ENCODE results near the gene VEGFA.

Gene VEGFA

DNA sequence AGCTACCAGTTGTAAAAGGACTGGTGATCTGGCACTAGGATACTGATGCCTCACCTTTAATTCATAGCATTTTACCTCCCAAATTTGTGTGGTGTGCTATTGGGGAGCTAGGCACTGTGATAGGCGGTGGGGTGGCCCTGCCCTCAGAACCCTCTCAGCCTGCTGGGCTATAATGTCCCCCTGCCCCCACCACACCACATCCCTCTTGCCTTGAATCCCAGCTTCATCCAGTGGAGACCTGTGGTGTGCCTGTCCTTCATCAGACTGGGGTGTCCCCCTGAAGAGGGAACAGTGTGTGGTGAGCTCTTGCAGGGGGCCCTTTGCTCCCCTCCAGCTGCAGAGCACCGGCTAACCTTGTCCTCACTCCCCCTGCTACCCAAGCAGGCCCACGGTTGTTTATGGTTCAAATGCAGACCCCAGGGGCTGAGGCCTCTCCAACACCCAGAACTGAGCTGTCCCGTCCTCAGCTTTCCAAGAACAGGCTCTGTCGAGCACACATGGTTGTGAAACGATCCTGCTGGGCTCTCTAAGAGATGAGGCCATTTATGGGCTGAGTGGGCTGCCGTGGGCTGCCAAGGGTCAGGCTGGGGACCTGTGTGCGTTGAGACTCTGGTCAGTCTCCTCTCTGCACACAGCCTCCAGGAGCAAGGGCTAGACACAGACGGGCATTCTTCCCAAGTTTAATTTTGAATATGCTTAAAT lies 26.9 kb upstream of the VEGFA start:
- no peak for TF ChIP-seq POLR2A (IDR thresholded peaks at IDR 0.05; ENCODE audit: low read depth, low read length)
- DNase-seq (ENCODE audit: insufficient read length, low spot score) (no peak), FAIRE-seq (no peak)

DNA sequence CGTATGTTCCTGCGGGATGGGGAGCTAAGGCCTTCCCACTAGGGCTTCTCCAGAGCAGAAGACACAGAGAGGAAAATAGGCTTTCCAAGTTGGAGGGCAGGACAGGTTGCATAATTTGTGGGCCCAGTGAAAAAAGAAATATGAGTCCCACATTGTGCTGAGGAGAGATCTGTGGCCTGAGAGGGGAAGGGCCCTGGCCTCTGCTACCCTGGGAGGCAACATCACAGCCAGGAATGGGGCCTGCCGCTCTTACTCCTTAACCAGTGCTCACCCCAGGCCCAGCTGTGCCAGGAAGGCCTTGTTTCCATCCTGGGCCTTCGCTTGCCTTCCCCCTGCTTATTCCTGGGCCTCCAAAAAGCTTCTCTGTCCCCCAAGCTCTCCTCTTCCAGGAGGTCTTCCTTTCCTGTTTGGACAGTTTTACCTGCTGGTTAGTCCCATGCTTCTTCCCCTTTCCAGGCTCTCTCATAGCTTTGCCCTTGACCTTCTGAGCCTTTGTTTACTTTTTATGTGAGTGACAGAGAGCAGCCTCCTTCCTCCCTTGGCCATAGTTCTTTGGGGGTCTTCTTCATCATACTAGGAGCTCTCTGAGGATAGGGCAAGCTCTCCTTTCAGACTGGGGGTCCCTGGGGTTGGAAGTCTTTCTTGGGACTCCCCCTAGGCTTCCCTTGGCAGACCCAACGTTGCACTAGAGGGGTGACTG lies 26.2 kb upstream of the VEGFA start:
- DNase-seq (ENCODE audit: insufficient read length, low spot score) = no peak
- no peak for FAIRE-seq
- no peak for TF ChIP-seq POLR2A (IDR thresholded peaks at IDR 0.05; ENCODE audit: low read depth, low read length)

DNA sequence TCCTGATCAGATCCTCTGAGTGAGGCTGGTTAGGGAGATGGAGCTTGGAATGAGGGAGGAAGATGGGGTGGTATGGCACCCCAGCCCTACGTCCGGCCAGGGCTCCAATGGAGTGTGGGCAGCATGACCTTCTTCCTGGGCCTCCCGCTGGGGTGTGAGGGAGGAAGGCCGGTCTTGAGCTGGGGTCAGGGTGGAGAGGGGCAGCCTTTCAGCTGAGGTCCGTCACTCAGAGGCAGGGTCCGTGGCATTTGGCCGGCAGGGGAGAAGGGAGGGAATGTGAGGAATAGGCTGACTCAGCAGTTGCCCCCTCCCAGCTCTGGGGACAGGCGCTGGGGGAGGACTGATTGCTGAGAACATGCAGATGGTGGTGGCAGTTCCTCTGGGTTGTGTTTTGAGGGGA lies 25.5 kb upstream of the VEGFA start:
- no peak for FAIRE-seq
- TF ChIP-seq POLR2A (IDR thresholded peaks at IDR 0.05; ENCODE audit: low read depth, low read length) = no peak

DNA sequence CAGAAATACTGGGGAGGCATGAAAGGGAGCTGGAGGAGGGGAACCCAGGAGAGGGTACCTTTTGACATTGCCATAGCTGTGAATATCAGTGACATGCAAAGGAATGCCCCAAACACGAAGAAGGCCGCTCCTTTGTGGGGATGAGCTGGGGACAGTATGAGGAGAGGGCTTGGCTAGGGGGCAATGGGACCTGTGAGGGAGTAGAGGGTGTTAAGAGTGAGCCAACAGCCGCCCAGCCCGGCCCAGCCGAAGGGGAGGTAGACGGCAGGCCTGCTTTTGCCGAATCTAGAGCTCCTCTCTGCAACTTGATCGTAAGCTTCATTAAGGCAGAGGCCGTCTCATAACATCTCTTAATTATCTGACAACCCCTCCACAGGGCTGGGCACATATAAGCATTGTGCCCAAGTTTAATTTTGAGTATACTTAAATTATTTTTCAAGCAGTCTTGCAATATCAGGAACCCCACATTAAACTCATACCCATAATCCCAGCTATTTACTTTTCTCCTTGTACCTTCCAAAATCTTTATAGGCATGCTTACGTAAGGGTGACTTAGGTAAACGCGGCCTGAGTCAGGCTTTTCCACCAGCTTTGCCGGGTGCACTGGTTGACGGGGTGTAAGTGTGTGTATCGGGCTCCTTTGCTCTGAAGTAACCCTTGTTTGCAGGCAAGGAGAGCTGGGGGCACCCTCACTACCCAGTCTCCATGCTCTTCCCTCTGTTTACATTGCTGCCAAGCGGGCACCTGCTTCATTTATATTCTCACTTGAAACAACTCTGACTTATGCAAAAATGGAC lies 24.9 kb upstream of the VEGFA start:
- no peak for TF ChIP-seq POLR2A (IDR thresholded peaks at IDR 0.05; ENCODE audit: low read depth, low read length)
- DNase-seq (ENCODE audit: insufficient read length, low spot score) = no peak
- FAIRE-seq = no peak

More for the DNA sequence above, 25.5 kb upstream of the VEGFA start:
- DNase-seq (ENCODE audit: insufficient read length, low spot score) = no peak

DNA sequence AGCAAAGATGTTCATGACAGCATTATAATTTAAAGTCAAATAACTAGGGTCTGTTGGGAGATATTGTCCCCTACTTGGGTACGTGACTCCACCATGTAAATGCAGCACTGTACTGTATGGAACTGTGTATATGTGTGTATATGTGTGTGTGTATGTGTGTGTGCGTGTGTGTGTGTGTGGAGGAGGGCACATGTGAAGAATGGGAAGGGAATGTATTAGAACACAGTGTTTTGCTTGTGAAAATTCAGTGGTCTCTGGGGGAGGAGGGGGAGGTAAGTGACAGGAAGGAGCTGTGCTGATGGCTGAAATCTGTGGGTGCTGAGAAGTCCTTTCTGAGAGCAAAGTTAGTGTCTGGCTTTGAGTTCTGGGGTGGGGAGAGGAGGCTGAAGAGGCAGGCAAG lies 23.9 kb upstream of the VEGFA start:
- no peak for FAIRE-seq

DNA sequence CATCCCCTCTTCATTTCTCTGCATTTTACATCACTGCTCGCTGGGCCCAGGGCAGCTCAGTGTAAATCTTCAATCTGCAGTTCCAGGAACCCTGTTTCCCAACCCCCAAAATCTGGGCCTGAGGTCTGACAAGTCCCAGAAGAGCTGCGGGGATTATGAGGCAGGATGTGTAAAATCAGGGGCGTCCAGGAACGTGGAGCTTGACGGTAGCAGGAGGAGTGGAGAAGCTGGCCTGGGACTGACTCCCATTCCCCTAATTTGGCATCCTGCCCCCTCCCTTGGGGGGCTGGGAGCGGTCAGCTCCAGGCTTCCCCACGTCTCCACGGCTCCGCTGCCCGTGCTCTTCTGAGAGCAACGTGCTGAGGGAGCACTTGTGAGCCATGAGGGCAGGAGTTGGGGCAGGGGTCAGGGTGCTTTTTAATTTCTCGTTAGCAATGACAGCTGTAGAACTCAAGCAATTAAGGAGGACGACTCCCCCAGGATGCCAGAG lies 23.4 kb upstream of the VEGFA start:
- TF ChIP-seq POLR2A (IDR thresholded peaks at IDR 0.05; ENCODE audit: low read depth, low read length) = no peak
- no peak for FAIRE-seq
- DNase-seq (ENCODE audit: insufficient read length, low spot score) = no peak

More for the DNA sequence above, 23.9 kb upstream of the VEGFA start:
- DNase-seq (ENCODE audit: insufficient read length, low spot score) = no peak
- no peak for TF ChIP-seq POLR2A (IDR thresholded peaks at IDR 0.05; ENCODE audit: low read depth, low read length)

DNA sequence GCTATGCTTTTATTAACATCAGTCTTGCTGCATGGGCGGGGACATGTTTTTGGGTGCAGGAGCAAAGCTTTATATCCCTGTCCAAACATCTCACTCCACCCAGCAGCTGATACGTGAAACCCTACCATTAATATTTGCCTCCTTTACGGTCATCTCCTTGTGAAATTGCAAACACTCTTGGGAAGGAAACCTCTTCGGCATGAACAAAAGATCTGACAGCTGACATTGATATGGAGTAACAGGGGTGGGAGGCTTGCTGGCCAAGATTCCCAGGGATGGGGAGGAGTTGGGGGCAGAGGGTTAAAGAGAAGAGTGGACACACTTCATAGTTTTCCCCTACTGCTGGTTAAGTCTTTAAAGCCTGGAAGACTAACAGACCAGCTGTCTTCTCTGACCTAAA lies 22.2 kb upstream of the VEGFA start:
- no peak for FAIRE-seq
- TF ChIP-seq POLR2A (IDR thresholded peaks at IDR 0.05; ENCODE audit: low read depth, low read length) = no peak
- DNase-seq (ENCODE audit: insufficient read length, low spot score) = no peak

DNA sequence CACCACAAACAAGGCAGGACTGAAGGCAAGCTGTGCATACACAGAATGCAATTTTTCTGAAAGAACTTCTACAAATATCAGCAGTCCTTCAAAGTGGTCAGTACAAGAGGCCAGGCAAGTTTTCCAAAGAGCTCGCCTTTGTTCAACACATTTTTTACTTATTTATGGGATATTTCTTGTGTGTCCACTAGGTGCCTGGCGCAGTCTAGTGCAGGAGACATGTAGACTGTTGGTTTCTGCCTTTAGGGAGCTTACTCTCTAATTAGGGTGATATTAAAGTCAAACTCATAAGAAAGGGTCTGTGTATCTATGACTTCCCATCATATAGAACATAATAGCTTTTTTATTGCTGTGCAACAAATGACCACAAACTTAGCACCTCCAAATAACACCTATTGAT lies 21.2 kb upstream of the VEGFA start:
- FAIRE-seq = no peak
- no peak for TF ChIP-seq POLR2A (IDR thresholded peaks at IDR 0.05; ENCODE audit: low read depth, low read length)

DNA sequence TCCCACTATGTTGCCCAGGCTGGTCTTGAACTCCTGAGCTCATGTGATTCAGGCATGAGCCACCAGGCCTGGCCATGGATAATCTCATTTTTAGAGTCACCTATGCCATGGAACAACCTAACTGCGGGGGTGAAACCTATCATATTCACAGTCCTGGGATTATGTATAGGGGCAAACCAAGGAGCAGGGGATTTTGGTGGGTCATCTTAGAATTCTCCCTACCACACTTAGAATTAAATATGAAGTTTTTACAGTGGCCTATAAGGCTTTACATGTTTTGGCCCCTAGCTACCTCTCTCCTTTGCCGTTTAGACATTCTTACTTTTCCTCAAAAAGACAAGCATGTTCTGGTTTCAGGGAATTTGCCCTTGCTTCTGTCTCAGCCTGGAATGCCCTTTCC lies 20.6 kb upstream of the VEGFA start:
- DNase-seq (ENCODE audit: insufficient read length, low spot score) = no peak
- FAIRE-seq = no peak
- no peak for TF ChIP-seq POLR2A (IDR thresholded peaks at IDR 0.05; ENCODE audit: low read depth, low read length)

More for the DNA sequence above, 21.2 kb upstream of the VEGFA start:
- no peak for DNase-seq (ENCODE audit: insufficient read length, low spot score)

DNA sequence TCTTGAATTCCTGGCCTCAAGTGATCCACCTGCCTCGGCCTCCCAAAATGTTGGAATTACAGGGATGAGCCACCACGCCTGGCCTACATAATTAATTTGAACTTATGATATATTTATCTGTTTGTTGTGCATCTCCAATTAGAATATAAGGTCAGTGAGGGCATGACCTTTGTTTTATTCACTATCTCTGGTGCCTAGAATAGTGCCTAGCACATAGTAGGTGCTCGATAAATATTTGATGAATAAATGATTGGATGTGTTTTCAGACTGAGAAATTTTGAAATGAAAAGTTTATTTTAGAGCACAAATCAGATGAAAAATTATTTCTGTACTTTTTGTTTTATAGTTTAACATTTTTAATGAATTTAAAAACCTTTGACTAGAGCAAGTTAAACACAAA lies 19.4 kb upstream of the VEGFA start:
- TF ChIP-seq POLR2A (IDR thresholded peaks at IDR 0.05; ENCODE audit: low read depth, low read length) = no peak
- DNase-seq (ENCODE audit: insufficient read length, low spot score) = no peak
- no peak for FAIRE-seq

DNA sequence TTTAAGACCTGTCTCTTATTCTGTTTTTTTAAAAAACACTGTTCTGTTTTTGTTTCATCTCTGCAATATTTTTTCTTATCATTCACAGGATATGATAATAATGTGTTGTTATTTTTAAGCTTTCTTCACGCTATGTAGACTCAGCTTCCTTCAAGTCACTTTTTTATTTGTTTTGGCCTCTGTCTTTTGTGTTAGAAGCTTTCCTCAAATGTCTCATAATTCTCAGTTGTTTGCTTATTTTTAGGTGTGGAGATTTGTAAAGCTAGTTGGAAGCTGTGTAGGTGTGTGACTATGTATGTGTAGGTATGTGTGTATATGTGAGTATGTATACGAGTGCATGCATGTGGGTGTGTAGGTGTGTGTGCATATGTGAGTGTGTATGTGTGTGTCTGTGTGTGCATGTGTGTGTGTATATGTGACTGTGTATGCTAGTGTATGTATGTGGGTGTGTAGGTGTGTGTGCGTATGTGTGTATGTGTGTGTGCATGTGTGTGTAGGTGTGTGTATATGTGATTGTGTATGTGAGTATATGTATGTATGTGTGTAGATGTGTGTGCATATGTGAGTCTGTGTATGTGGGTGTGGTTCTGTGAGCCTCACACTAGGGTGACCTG lies 16.3 kb upstream of the VEGFA start:
- FAIRE-seq (no peak), DNase-seq (ENCODE audit: insufficient read length, low spot score) (no peak)
- TF ChIP-seq POLR2A (IDR thresholded peaks at IDR 0.05; ENCODE audit: low read depth, low read length) = no peak

DNA sequence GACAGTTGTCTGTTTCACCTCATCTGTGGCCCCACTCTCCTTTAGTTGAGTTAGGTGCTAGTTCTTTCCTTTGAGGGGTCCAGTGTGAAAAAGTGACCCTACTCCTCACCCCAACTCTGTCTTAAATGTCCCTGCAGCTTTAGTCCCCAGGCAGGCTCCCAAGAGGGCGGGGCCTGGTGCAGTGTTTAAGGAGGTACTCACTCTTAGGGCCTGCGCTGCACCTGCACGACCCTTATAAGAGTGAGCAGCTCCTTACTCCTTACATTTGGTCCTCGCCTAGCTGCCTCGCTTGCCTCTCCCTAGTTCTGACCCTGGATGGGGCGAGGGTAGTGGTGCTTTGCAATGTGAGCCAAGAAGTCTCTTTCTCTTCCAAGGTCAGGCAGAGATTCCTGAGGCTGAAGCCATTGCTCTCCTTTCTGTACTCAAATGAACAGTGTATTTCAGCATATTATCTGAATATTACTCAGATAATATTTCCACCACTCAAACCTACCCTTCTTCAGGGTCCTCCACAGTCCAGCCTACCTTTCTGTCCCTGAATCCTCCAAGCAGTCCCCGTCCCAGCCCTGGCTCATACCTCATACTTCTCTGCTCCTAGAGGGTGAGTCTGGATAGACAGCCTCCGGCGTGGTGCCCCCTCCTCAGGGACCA lies 11.9 kb upstream of the VEGFA start:
- TF ChIP-seq POLR2A (IDR thresholded peaks at IDR 0.05; ENCODE audit: low read depth, low read length) = no peak
- no peak for FAIRE-seq
- DNase-seq (ENCODE audit: insufficient read length, low spot score) = no peak

DNA sequence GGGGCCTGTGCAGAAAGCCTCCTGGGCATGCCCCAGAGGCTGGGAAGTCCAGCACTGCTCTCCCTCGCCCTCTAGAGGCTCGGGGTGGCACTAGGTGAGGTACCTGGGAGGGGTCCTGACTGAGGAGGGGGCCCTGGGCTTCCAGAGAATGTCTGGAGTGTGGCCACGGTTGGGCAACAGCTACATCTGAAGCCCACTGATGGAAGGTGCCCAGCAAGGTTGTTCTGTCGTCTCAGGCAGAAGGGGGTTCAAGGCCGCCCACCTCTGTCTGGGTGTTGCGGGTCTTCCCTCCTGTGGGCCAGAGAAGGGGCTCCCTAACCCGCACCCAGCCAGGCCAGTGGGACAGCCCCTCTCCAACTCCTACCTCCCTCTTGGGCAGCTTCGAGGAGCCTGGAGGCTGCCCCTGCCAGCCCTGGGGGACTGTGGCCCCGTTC lies 11.4 kb upstream of the VEGFA start:
- TF ChIP-seq POLR2A (IDR thresholded peaks at IDR 0.05; ENCODE audit: low read depth, low read length) = no peak
- DNase-seq (ENCODE audit: insufficient read length, low spot score) = no peak
- FAIRE-seq = no peak
